ENCODE measurements around the gene FOCAD.
A peak's percentile ranks its signal among the peaks of the same experiment; 100 is the strongest.

FOCAD gene, protein sequence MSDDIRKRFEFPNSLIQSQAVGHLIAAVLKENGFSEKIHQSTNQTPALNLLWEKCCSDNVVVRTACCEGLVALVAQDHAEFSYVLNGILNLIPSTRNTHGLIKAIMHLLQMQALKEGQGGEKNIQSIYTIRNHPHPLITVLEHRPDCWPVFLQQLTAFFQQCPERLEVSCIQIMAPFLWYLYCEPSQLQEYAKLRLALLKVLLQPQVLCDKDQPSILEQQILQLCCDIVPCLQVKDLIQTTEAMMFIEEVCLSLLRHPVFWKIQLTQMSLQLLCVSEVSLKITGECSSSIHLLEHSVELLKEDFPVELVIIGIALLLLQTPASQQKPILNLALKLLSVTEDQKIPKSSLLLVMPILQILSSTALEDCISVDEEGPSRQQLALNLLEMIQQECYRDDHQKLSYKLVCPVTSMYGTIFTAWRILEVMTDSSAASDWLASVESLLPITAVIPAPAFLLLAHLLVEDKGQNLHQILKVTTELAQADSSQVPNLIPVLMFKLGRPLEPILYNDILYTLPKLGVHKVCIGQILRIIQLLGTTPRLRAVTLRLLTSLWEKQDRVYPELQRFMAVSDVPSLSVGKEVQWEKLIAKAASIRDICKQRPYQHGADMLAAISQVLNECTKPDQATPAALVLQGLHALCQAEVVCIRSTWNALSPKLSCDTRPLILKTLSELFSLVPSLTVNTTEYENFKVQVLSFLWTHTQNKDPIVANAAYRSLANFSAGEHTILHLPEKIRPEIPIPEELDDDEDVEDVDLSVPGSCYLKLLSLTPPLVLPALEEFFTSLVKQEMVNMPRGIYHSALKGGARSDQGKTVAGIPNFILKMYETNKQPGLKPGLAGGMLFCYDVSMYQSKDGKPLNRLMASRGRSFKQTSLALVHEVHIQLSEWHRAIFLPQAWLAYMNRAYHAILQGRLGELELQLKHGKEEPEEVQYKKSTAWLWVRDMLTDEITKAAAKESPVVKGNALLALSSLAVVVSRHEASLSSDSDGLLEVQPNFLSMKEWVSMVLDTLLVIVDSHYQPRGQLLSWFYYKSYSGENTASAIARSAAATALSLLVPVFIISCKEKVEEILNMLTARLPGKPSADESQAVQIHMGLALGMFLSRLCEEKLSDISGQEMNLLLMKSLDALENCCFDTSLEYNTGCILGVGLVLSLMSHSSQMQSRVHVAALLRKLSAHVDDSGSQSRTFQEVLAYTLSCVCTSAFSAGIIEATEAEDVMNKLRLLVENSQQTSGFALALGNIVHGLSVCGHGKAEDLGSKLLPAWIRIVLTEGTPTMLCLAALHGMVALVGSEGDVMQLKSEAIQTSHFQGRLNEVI (N-terminal part only)

GRCh38 chr9:20684035-20684874, at the start of gene FOCAD:
Gene FOCAD (plus strand): TSS chr9:20684259. CDS start chr9:20715354, 31,095 bp downstream.
- DNase-seq, result peak; percentile 95

- no peak for DNase-seq
Observed at GRCh38 chr9:20634895-20635294, 49.2 kb upstream of the FOCAD start.

- DNase-seq, result no peak
Observed at GRCh38 chr9:20636888-20637440, 47.1 kb upstream of the FOCAD start.

DNA sequence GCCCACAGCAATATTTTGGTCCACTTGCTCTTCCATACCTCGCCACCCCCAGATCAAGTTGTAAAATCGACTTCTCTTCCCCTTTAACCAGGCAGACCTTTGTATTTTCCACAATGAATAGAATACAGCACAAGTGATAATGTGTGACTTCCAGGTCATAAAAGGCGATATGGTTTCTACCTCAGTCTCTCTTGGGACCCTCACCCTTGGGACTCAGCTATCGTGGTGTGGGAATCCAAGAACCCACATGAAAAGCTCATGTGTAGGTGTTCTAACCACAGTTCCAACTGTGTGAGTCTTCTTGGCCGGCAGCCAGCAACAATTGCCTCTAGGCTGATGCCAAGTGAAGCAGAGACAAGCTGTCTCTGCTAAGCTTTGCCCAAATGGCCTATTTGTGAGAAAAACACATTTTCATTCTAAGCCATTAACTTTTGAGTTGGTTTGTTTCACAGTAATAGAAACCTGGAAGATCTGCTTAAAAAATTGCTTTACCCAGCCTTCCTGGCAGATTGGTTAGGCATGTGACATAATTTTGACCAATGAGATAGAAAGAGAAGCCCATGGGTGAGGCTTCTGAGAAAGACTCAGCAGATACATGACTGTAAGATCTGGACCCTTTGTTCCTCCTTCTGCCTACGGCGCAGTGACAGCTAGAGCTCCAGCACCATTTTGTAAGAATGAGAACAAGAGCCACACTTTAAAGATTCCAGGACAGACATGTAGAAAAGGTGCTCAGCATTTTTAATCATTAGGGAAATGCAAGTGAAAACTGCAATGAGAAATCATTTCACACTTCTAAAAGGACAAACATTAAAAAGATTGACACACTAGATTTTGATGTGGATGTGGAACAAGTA, 43.5 kb upstream of the FOCAD start:
- DNase-seq, result peak; percentile 72

GRCh38 chr9:20642045-20642444, 42.0 kb upstream of the FOCAD start:
- no peak for DNase-seq

- no peak for DNase-seq
Observed at GRCh38 chr9:20643660-20644059, 40.4 kb upstream of the FOCAD start.

DNA sequence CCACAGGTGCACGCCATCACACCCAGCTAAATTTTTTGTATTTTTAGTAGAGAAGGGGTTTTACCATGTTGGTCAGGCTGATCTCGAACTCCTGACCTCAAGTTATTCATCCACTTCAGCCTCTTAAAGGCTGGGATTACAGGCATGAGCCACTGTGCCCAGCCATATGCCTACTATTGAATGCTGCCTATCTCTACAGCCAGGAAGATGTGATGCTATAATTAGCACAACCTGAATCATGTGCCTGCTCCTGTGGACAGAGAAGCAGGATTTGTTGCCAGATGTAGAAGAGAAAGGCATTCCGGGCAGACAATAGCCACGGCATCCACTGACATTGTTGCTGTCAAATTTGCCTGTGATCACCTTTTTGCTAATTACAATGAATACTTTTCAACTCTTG, 37.4 kb upstream of the FOCAD start:
- DNase-seq, result no peak

DNA sequence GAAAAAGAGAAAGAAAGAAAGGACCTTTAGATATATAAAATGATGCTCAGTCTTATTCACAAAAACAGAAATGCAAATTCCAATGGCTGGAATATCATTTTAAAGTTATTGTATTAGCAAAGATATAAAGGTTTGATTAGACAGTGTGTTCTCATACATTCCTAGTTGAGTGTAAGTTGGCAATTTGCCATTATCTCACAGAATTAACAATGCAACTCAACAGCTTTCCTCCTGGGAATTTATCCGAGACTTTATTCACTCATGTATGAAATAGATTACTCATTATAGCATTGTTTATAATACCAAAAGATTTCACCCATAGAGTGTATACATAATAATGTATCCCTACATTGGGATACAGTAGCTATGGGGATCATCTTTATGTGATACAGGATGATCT, 34.7 kb upstream of the FOCAD start:
- DNase-seq, result no peak

DNA sequence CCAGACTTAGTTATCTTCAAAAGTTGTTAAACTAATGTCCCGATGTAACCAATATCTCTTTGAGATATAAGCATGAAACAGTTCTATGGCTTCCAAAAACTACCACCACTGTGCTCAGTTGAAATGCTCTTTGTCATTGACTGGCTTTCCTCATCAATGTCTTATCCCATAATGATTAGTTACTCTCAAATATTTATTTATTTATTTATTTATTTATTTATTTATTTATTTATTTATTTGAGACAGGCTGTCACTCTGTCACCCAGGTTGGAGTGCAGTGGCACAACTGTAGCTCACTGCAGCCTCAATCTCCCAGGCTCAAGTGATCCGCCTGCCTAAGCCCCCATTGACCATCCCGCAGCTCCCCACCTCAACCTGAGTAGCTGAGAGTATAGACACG, 33.7 kb upstream of the FOCAD start:
- DNase-seq, result no peak

GRCh38 chr9:20650750-20651299, 33.2 kb upstream of the FOCAD start:
- no peak for DNase-seq

DNA sequence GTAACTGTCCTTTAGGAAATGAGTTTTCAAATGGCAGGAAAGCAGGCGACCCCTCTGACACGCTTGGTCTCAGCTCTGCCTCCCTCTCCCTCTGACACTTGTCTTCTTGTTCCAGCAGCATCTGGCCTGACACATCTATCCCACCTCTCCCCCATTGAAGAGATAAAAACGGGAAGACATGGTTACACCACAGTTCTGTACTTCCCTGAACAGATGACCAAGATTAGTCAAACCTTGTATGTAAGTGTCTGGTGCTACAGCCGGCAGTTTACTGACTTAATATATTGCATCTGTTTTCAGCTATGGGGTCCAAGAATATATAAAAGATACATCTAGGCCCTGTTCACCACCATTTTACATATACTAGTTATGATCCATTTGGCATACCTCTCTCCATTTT, 32.1 kb upstream of the FOCAD start:
- no peak for DNase-seq

DNA sequence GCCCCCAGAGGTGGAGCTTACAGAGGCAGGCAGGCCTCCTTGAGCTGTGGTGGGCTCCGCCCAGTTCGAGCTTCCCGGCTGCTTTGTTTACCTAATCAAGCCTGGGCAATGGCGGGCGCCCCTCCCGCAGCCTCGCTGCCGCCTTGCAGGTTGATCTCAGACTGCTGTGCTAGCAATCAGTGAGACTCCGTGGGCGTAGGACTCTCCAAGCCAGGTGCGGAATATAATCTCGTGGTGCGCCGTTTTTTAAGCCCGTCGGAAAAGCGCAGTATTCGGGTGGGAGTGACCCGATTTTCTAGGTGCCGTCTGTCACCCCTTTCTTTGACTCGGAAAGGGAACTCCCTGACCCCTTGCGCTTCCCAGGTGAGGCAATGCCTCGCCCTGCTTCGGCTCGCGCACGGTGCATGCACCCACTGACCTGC, 25.8 kb upstream of the FOCAD start:
- DNase-seq, result peak; percentile 46

DNA sequence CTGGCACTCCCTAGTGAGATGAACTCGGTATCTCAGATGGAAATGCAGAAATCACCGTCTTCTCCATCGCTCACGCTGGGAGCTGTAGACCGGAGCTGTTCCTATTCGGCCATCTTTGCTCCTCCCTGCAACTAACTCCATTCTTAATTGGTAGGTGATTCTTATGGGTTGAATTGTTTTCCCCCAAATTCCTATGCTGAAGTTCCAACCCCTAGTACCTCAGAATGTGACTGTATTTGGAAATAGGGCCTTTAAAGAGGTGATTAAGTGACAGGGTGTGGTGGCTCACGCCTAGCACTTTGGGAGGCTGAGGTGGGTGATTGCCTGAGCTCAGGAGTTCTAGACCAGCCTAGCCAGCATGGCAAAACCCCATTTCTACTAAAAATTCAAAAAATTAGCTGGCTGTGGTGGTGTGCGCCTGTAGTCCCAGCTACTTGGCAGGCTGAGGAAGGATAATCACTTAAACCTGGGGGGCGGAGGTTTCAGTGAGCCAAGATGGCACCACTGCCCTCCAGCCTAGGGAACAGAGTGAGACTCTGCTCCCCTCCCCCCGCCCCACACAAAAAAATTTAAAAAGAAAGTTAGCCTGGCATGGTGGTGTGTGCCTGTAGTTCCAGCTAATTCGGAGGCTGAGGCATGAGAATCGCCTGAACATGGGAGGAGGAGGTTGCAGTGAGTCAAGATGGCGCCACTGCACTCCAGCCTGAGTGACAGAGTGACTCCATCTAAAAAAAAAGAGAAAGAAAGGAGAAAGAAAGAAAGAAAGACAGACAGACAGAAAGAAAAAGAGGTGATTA, 25.2 kb upstream of the FOCAD start:
- no peak for DNase-seq

GRCh38 chr9:20659474-20659967, 24.5 kb upstream of the FOCAD start:
- no peak for DNase-seq

- DNase-seq, result no peak
Observed at GRCh38 chr9:20662156-20662555, 21.9 kb upstream of the FOCAD start.

GRCh38 chr9:20663133-20663532, 20.9 kb upstream of the FOCAD start:
- no peak for DNase-seq

DNA sequence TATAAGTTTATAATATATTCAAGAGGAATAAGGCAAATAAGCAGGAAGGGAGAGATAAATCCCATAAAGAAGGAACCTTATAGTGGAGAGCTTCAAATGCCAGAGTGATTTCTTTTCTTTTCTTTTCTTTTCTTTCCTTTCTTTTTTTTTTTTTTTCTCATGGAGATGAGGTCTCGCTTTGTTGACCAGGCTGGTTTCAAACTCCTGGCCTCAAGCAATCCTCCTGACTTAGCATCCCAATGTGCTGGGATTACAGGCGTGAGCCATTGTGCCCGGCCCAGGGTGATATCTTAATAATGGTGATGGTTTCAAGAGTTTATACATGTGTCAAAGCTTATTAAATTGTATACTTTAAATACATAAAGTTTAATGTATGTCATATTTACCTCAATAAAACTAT, 19.6 kb upstream of the FOCAD start:
- DNase-seq, result no peak

DNA sequence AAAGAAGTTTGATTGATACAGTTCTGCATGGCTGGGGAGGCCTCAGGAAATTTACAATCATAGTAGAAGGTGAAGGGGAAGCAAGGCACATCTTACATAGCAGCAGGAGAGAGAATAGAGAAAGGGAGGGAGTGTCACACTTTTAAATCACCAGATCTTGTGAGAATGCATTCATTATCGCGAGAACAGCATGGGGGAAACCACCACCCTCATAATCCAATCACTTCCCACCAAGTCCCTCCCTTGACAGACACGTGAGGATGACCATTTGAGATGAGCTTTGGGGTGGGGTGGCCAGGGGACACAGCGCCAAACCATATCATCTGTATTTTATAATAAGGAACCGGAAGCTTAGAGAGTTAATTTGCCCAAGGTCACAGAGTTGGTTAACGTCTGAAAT, 13.7 kb upstream of the FOCAD start:
- DNase-seq, result no peak

DNA sequence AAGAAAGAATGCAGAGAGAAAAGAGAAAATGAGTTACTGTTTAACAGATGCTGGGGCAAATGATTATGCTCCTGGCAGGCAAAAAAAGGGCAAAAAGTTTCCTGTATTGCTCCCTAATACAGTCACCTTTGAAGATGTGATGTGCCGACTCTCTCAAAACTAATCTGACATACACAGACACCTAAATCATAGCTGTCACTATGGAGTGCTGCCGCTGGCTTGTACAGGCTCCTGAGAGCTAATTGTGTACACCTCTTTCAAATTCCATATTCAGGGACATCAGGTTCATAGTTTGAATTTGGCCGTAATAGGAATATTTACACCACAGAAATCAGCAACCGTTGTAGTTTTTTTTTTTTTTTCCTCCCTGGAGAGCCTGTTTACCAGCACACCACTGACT, 12.4 kb upstream of the FOCAD start:
- no peak for DNase-seq
